Endodermal cell (in vitro differentiated cells): ENCODE measurements around the gene KCNV2. TPM values are rescaled to one million over a fixed set of nuclear protein-coding genes. Genes with fewer than 3 reads are reported as not detected.

Experiments
- DNase-seq: peaks from one replicate; pipeline ENCODE4 v3.0.0-alpha.2; 2017
- H3K27ac ChIP-seq: 2 replicates; pipeline ENCODE4 v1.5.1; 2013; ENCODE audit warnings: mild to moderate bottlenecking, low read depth, low read length, moderate library complexity
- H3K27me3 ChIP-seq: 2 replicates; pipeline ENCODE4 v1.6.1; 2013; ENCODE audit warnings: mild to moderate bottlenecking, low read length, moderate library complexity; ENCODE audit not compliant: insufficient read depth, control insufficient read depth, poor library complexity, severe bottlenecking
- H3K36me3 ChIP-seq: 2 replicates; pipeline ENCODE4 v1.7.0; 2013; ENCODE audit warnings: mild to moderate bottlenecking, low read length, moderate library complexity; ENCODE audit not compliant: control insufficient read depth, insufficient read depth
- H3K4me1 ChIP-seq: one replicate; pipeline ENCODE4 v1.7.0; 2013; ENCODE audit warnings: low read length; ENCODE audit not compliant: control insufficient read depth, insufficient read depth
- H3K4me3 ChIP-seq: 2 replicates; pipeline ENCODE4 v1.5.1; 2013; ENCODE audit warnings: mild to moderate bottlenecking, low read length, moderate library complexity
- H3K9ac ChIP-seq: 2 replicates; pipeline ENCODE4 v1.6.1; 2013; ENCODE audit warnings: mild to moderate bottlenecking, low read length, moderate library complexity; ENCODE audit not compliant: poor library complexity, severe bottlenecking; ENCODE audit errors: extremely low read depth
- H3K9me3 ChIP-seq: 2 replicates; pipeline ENCODE4 v1.6.1; 2013; ENCODE audit warnings: mild to moderate bottlenecking, low read length, moderate library complexity; ENCODE audit not compliant: control insufficient read depth
- H3K27ac Mint-ChIP-seq: 2 replicates; pipeline ENCODE4 v1.8.0; 2020; ENCODE audit warnings: mixed read lengths
- H3K27me3 Mint-ChIP-seq: 2 replicates; pipeline ENCODE4 v1.8.0; 2021; ENCODE audit warnings: mild to moderate bottlenecking, mixed read lengths; ENCODE audit not compliant: insufficient read depth
- H3K36me3 Mint-ChIP-seq: 2 replicates; pipeline ENCODE4 v1.8.0; 2020; ENCODE audit warnings: low read depth, mixed read lengths
- H3K4me1 Mint-ChIP-seq: 2 replicates; pipeline ENCODE4 v1.8.0; 2020; ENCODE audit warnings: mixed read lengths
- H3K4me3 Mint-ChIP-seq: 2 replicates; pipeline ENCODE4 v1.8.0; 2020; ENCODE audit warnings: mild to moderate bottlenecking, moderate library complexity, mixed read lengths
- H3K9me3 Mint-ChIP-seq: 2 replicates; pipeline ENCODE4 v1.8.0; 2020; ENCODE audit warnings: mild to moderate bottlenecking, mixed read lengths
- WGBS, 2 experiments: methylation state at CpG; one replicate each; pipeline versions ENCODE4 v1.1.5 to v1.1.7; 2013; ENCODE audit warnings: missing lambda C conversion rate in 2 of 2, mixed read lengths in 1 of 2; ENCODE audit not compliant: insufficient coverage in 1 of 2, insufficient read length in 1 of 2; 5-methylcytosine and 5-hydroxymethylcytosine counted together
- total RNA-seq, 2 donors: library from RNA; stranded (reverse); fragmentation: NEBNext Ultra II Directional in 1 of 2; extraction: Animal tissue kit (Norgen Biotek cat#: 25700) in 1 of 2; gene quantifications; 2 replicates in 1 of 2; 3 replicates in 1 of 2; pipeline ENCODE4 v1.2.1, GENCODE V29; 2021
- TF ChIP-seq, protein P1 (sequence below): fragments of 200-600 bp; sonication (generic); conservative IDR thresholded peaks from 2 replicates; pipeline ENCODE4 v1.5.0; 2021; ENCODE audit warnings: antibody characterized with exemption, mild to moderate bottlenecking

KCNV2 gene
- total RNA-seq, 2 donors from 2014 or later: 1.2 to 2.0 TPM

DNA sequence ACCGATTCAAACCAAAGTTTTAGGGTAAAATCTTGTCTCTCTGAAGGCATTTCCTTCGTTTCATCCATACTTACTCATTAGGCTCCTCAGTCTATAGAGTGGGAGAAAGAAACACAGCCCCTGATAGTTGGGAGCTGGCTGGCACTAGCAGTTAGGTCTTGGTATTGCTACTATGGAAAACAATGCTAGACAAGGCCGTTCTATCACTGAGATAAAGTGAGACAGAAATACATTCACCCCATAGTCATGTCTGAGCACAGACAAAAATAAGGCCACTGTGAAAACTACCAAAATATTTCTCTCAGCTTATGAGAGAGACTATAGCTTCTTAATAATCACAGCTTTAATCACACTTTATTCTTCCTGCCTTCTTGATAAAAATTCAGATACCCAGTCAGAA is 28.7 kb upstream of the KCNV2 start:
- H3K27me3 Mint-ChIP-seq: no peaks in the 10 kb centered on the region
- no peaks in the 10 kb centered on the region for H3K9me3 ChIP-seq
- H3K27me3 ChIP-seq: no peaks in the 10 kb centered on the region
- no peak for DNase-seq
- no peak overlapping the region for H3K4me3 ChIP-seq
- TF ChIP-seq, protein P1, sequence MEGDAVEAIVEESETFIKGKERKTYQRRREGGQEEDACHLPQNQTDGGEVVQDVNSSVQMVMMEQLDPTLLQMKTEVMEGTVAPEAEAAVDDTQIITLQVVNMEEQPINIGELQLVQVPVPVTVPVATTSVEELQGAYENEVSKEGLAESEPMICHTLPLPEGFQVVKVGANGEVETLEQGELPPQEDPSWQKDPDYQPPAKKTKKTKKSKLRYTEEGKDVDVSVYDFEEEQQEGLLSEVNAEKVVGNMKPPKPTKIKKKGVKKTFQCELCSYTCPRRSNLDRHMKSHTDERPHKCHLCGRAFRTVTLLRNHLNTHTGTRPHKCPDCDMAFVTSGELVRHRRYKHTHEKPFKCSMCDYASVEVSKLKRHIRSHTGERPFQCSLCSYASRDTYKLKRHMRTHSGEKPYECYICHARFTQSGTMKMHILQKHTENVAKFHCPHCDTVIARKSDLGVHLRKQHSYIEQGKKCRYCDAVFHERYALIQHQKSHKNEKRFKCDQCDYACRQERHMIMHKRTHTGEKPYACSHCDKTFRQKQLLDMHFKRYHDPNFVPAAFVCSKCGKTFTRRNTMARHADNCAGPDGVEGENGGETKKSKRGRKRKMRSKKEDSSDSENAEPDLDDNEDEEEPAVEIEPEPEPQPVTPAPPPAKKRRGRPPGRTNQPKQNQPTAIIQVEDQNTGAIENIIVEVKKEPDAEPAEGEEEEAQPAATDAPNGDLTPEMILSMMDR: no peak
- H3K4me1 ChIP-seq: no peaks in the 10 kb centered on the region
- no peaks in the 10 kb centered on the region for H3K9me3 Mint-ChIP-seq
- no peaks in the 10 kb centered on the region for H3K36me3 ChIP-seq
- no peak overlapping the region for H3K27ac ChIP-seq
- H3K4me1 Mint-ChIP-seq: peaks cover 14% of the 10 kb centered on the region
- H3K27ac Mint-ChIP-seq: no peak overlapping the region
- no peak overlapping the region for H3K4me3 Mint-ChIP-seq
- H3K9ac ChIP-seq: no peak overlapping the region
- 71 to 95% methylated on average over 1 to 3 of the region's 3 CpGs for WGBS, 2 experiments
- H3K36me3 Mint-ChIP-seq: peaks cover 6% of the 10 kb centered on the region

DNA sequence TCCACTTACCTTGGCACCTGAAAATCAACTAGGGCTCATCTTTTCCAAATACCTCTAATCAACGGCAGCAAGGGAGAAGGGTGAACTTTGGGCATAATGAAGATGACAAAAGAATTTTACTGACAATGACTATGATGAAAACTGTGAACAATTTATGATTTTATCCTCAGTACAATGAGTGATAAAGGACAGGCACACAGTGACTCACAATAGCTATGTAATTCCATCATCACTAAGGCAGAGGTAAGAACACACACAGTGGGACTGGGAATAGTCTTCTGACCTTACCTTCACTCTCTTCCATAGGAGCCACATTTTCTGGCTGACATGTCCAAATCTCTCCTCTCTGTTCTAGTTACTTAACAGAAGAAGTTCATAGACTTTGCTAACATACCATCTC is 26.1 kb upstream of the KCNV2 start:
- Histone ChIP-seq H3K4me3 (no peak overlapping the region), H3K9ac (no peak overlapping the region), H3K36me3 (no peaks in the 10 kb centered on the region), H3K4me1 (no peaks in the 10 kb centered on the region), H3K27me3 (no peaks in the 10 kb centered on the region), H3K9me3 (no peaks in the 10 kb centered on the region), H3K27ac (no peak overlapping the region)
- TF ChIP-seq, protein P1: no peak
- Mint-ChIP-seq H3K4me3 (no peak overlapping the region), H3K27me3 (no peaks in the 10 kb centered on the region), H3K9me3 (no peaks in the 10 kb centered on the region), H3K36me3 (peaks cover 9% of the 10 kb centered on the region), H3K27ac (no peak overlapping the region), H3K4me1 (peaks cover 14% of the 10 kb centered on the region)
- DNase-seq: no peak
- 88 to 100% methylated on average over 1 of the region's 1 CpG for WGBS, 2 experiments

DNA sequence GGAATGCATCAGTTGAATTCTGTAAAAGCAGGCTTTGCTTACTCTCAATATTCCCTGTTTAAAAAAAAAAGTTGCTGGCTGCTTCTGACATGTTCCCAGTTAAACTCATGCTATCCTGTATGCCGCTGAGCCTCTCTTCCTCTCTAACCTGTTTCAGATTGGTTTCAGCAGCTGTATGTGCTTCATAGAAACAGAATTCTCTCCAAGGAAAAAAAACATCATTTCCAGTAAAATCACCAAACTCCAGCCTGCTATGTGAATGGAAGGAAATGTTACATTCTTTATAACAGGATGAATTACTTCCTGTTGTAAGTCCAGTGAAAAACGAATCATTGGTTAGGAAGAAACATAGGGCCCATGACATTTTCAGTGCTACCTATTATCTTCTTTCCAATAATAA is 25.7 kb upstream of the KCNV2 start:
- DNase-seq: no peak
- H3K9me3 ChIP-seq: no peaks in the 10 kb centered on the region
- H3K36me3 ChIP-seq: no peaks in the 10 kb centered on the region
- H3K27me3 Mint-ChIP-seq: no peaks in the 10 kb centered on the region
- H3K4me3 Mint-ChIP-seq: no peak overlapping the region
- H3K4me3 ChIP-seq: no peak overlapping the region
- H3K4me1 ChIP-seq: peaks cover 3% of the 10 kb centered on the region
- H3K27ac Mint-ChIP-seq: no peak overlapping the region
- H3K27ac ChIP-seq: no peak overlapping the region
- TF ChIP-seq, protein P1: no peak
- WGBS, 2 experiments: 48 to 50% methylated on average over 2 of the region's 2 CpGs
- no peaks in the 10 kb centered on the region for H3K9me3 Mint-ChIP-seq
- H3K9ac ChIP-seq: no peak overlapping the region
- no peaks in the 10 kb centered on the region for H3K27me3 ChIP-seq
- peaks cover 9% of the 10 kb centered on the region for H3K36me3 Mint-ChIP-seq
- H3K4me1 Mint-ChIP-seq: peaks cover 16% of the 10 kb centered on the region
